ENCODE data around the gene WDR74. TPM values are rescaled to one million over a fixed set of nuclear protein-coding genes. Genes with fewer than 3 reads are reported as not detected.
A peak's percentile ranks its signal among the peaks of the same experiment; 100 is the strongest.

The WDR74 gene
- total and polyA plus RNA-seq, 2 of the 13 experiments (the other 11 are each of a cell fraction or from before 2014, with no cell fraction given) = 77.0 to 83.3 TPM

GRCh38 chr11:62787005-62787759 is 52.2 kb downstream of the WDR74 start, which contains the start of gene TMEM179B (continued):
- TF ChIP-seq ZNF503 (CRISPR knock-in tag; IDR thresholded peaks at IDR 0.05) = peak; percentile 47; the same call in 1 of the 2 replicates
- peak; percentile 97 for TF ChIP-seq ARID4A (CRISPR knock-in tag; IDR thresholded peaks at IDR 0.05; ENCODE audit: borderline replicate concordance)
- peak; percentile 97 for TF ChIP-seq THAP8 (CRISPR knock-in tag; IDR thresholded peaks at IDR 0.05; ENCODE audit: borderline replicate concordance)
- TF ChIP-seq TGIF2 (CRISPR knock-in tag; IDR thresholded peaks at IDR 0.05) = no peak; the same call in 1 of the 2 replicates
- 0 out of 2 replicates have a peak, but pooled peaks have one; percentile 14 for TF ChIP-seq ZNF513 (CRISPR knock-in tag; conservative IDR thresholded peaks at IDR 0.05)
- TF ChIP-seq KDM5B (CRISPR knock-in tag; IDR thresholded peaks at IDR 0.05; ENCODE audit: borderline replicate concordance) = peak; percentile 80; the same call in 1 of the 2 replicates
- 0 out of 2 replicates have a peak, but pooled peaks have one; percentile 88 for TF ChIP-seq CBFB (CRISPR knock-in tag; IDR thresholded peaks at IDR 0.05)
- TF ChIP-seq ZNF75D (CRISPR knock-in tag; IDR thresholded peaks at IDR 0.05; ENCODE audit: borderline replicate concordance) = no peak
- peak; percentile 82 for TF ChIP-seq SP5 (CRISPR knock-in tag; IDR thresholded peaks at IDR 0.05; ENCODE audit: borderline replicate concordance, low read depth)
- TF ChIP-seq ZNF614 (CRISPR knock-in tag; IDR thresholded peaks at IDR 0.05; ENCODE audit: borderline replicate concordance) = peak; percentile 72; the same call in 1 of the 2 replicates

All from HepG2 (cell line).